Trophoblast cell (in vitro differentiated cells and primary cell): ENCODE measurements around the gene RAP1GDS1.
A peak's percentile ranks its signal among the peaks of the same experiment; 100 is the strongest.
"Not testable (repeated sequence)": the region's sequence is repeated elsewhere in the genome, so short reads cannot be mapped to it uniquely, and the experiment has no call there.

Experiments
- DNase-seq, 2 donors: peaks; one replicate each; pipeline ENCODE4 v3.0.0-alpha.2; 2016
- H2AFZ ChIP-seq: 2 replicates; pipeline ENCODE4 v1.6.1; 2013; ENCODE audit warnings: low read length, moderate library complexity, mild to moderate bottlenecking; ENCODE audit not compliant: insufficient read depth, poor library complexity
- H2AK5ac ChIP-seq: 2 replicates; pipeline ENCODE4 v1.6.1; 2013; ENCODE audit warnings: mild to moderate bottlenecking, low read length
- H2BK120ac ChIP-seq: 2 replicates; pipeline ENCODE4 v1.6.1; 2013; ENCODE audit warnings: low read length, mild to moderate bottlenecking, moderate library complexity; ENCODE audit not compliant: insufficient read depth, poor library complexity
- H2BK12ac ChIP-seq: 2 replicates; pipeline ENCODE4 v1.6.1; 2013; ENCODE audit warnings: mild to moderate bottlenecking, low read length, moderate library complexity
- H2BK5ac ChIP-seq: 2 replicates; pipeline ENCODE4 v1.6.1; 2013; ENCODE audit warnings: low read length, low read depth, moderate library complexity, mild to moderate bottlenecking; ENCODE audit not compliant: poor library complexity
- H3K14ac ChIP-seq: 2 replicates; pipeline ENCODE4 v1.6.1; 2013; ENCODE audit warnings: mild to moderate bottlenecking, low read length
- H3K18ac ChIP-seq: 2 replicates; pipeline ENCODE4 v1.6.1; 2013; ENCODE audit warnings: mild to moderate bottlenecking, low read length
- H3K23ac ChIP-seq: 2 replicates; pipeline ENCODE4 v1.6.1; 2013; ENCODE audit warnings: low read length
- H3K27ac ChIP-seq: 2 replicates; pipeline ENCODE4 v1.5.1; 2013; ENCODE audit warnings: low read depth, mild to moderate bottlenecking, inconsistent platforms, low read length, moderate library complexity
- H3K27me3 ChIP-seq: 2 replicates; pipeline ENCODE4 v1.6.1; 2013; ENCODE audit warnings: inconsistent platforms, mild to moderate bottlenecking, low read length, moderate library complexity; ENCODE audit not compliant: insufficient read depth
- H3K36me3 ChIP-seq, 2 experiments: 1 replicate in 1 of 2; 2 replicates in 1 of 2; pipeline ENCODE4 v1.6.1; 2013; ENCODE audit warnings: low read length in 2 of 2, mild to moderate bottlenecking in 2 of 2, moderate library complexity in 1 of 2; ENCODE audit not compliant: insufficient read depth in 2 of 2, control insufficient read depth in 1 of 2
- H3K4ac ChIP-seq: 2 replicates; pipeline ENCODE4 v1.6.1; 2013; ENCODE audit warnings: low read depth, mild to moderate bottlenecking, low read length, moderate library complexity
- H3K4me1 ChIP-seq, 2 experiments: 1 replicate in 1 of 2; 2 replicates in 1 of 2; pipeline ENCODE4 v1.6.1; 2013; ENCODE audit warnings: low read length in 2 of 2, mild to moderate bottlenecking in 2 of 2, moderate library complexity in 1 of 2; ENCODE audit not compliant: insufficient read depth in 2 of 2, control insufficient read depth in 1 of 2
- H3K4me2 ChIP-seq: 2 replicates; pipeline ENCODE4 v1.6.1; 2013; ENCODE audit warnings: inconsistent platforms, mild to moderate bottlenecking, low read length, moderate library complexity
- H3K4me3 ChIP-seq: 2 replicates; pipeline ENCODE4 v1.5.1; 2013; ENCODE audit warnings: mild to moderate bottlenecking, low read depth, low read length, inconsistent platforms
- H3K79me1 ChIP-seq: one replicate; pipeline ENCODE4 v1.6.1; 2013; ENCODE audit warnings: low read length
- H3K79me2 ChIP-seq: 2 replicates; pipeline ENCODE4 v1.6.1; 2013; ENCODE audit warnings: low read length, mild to moderate bottlenecking; ENCODE audit not compliant: control insufficient read depth, insufficient read depth, poor library complexity
- H3K9ac ChIP-seq: 2 replicates; pipeline ENCODE4 v1.6.1; 2013; ENCODE audit warnings: mild to moderate bottlenecking, low read length
- H3K9me3 ChIP-seq: 2 replicates; pipeline ENCODE4 v1.6.1; 2013; ENCODE audit warnings: low read depth, mild to moderate bottlenecking, control low read depth, inconsistent platforms, low read length; ENCODE audit not compliant: insufficient read depth
- H4K12ac ChIP-seq: 2 replicates; pipeline ENCODE4 v1.6.1; 2013; ENCODE audit warnings: low read depth, mild to moderate bottlenecking, low read length, moderate library complexity
- H4K8ac ChIP-seq: 2 replicates; pipeline ENCODE4 v1.6.1; 2013; ENCODE audit warnings: low read depth, mild to moderate bottlenecking, low read length, moderate library complexity
- H4K91ac ChIP-seq: one replicate; pipeline ENCODE4 v1.6.1; 2013; ENCODE audit warnings: low read depth, mild to moderate bottlenecking, low read length, moderate library complexity
- WGBS: extraction: QIAGEN DNeasy Blood & Tissue Kit; methylation state at CpG from one replicate; pipeline ENCODE4 v1.1.7; 2013; ENCODE audit warnings: missing lambda C conversion rate; ENCODE audit not compliant: insufficient read length, insufficient coverage; ENCODE audit errors: extremely low coverage; 5-methylcytosine and 5-hydroxymethylcytosine counted together

The RAP1GDS1 gene

GRCh38 chr4:98416844-98417243 is 155.7 kb downstream of the RAP1GDS1 start:
- no peak overlapping the region for H3K9ac ChIP-seq
- no peaks in the 10 kb centered on the region for H3K27me3 ChIP-seq
- H3K27ac ChIP-seq = no peak overlapping the region
- H4K8ac ChIP-seq = no peak overlapping the region
- no peak overlapping the region for H4K91ac ChIP-seq
- no peak overlapping the region for H3K4me3 ChIP-seq
- no peaks in the 10 kb centered on the region for H3K4me1 ChIP-seq
- H3K23ac ChIP-seq = no peak overlapping the region
- H3K36me3 ChIP-seq = peaks cover 0 to 2% of the 10 kb centered on the region in 2 experiments
- no peaks in the 10 kb centered on the region for H3K79me2 ChIP-seq
- no peaks in the 10 kb centered on the region for H3K79me1 ChIP-seq
- no peak overlapping the region for H3K4me2 ChIP-seq
- no peak overlapping the region for H2AK5ac ChIP-seq
- no peak overlapping the region for H2AFZ ChIP-seq
- H3K9me3 ChIP-seq = no peaks in the 10 kb centered on the region
- no peak overlapping the region for H3K14ac ChIP-seq
- no peak overlapping the region for H3K4ac ChIP-seq
- no peak for DNase-seq
- H2BK12ac ChIP-seq = no peak overlapping the region
- no peak overlapping the region for H2BK5ac ChIP-seq
- H3K18ac ChIP-seq = no peak overlapping the region
- H2BK120ac ChIP-seq = no peak overlapping the region
- H4K12ac ChIP-seq = no peak overlapping the region

- not testable (repeated sequence) for H3K23ac ChIP-seq, H2BK5ac ChIP-seq, H4K12ac ChIP-seq, H3K27me3 ChIP-seq, H2BK120ac ChIP-seq, H3K79me1 ChIP-seq, H2AFZ ChIP-seq, H4K8ac ChIP-seq, H3K4me1 ChIP-seq, H3K4ac ChIP-seq, H2AK5ac ChIP-seq, H3K9ac ChIP-seq, H3K36me3 ChIP-seq, H3K4me2 ChIP-seq, H2BK12ac ChIP-seq, H3K18ac ChIP-seq, H3K4me3 ChIP-seq, H3K27ac ChIP-seq, H3K14ac ChIP-seq, H3K9me3 ChIP-seq, H4K91ac ChIP-seq, H3K79me2 ChIP-seq
- peak in 1 of 2 donors; percentile 7 for DNase-seq
- no CpG with 5 or more reads among the region's 3 CpGs for WGBS
Measured at GRCh38 chr4:98420151-98420550, 159.0 kb downstream of the RAP1GDS1 start.

DNA sequence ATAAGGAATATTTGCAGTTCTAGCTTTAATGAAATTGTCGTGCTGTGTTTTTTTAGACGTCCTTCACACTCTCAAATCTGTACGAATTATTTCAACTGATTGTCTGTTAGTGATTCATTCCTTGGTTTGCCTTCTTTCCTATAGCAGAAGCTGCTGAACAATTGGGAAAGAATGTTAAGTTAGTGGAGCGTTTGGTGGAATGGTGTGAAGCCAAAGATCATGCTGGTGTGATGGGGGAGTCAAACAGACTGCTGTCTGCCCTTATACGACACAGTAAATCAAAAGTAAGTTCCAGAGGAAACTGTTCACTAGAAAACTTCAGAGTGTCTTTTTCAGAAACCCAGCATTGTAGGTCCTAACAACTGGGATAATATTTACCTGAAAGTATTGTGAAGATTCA is 159.9 kb downstream of the RAP1GDS1 start:
- no peak overlapping the region for H4K12ac ChIP-seq
- H3K36me3 ChIP-seq = no peaks in the 10 kb centered on the region
- no peaks in the 10 kb centered on the region for H3K27me3 ChIP-seq
- H3K4ac ChIP-seq = no peak overlapping the region
- no peak overlapping the region for H3K23ac ChIP-seq
- no peak overlapping the region for H2AFZ ChIP-seq
- no peak overlapping the region for H3K4me3 ChIP-seq
- H3K4me2 ChIP-seq = no peak overlapping the region
- WGBS = no CpG with 5 or more reads among the region's 5 CpGs
- no peak overlapping the region for H3K9ac ChIP-seq
- no peak overlapping the region for H2BK120ac ChIP-seq
- peak; percentile 61 to 78 for DNase-seq
- no peak overlapping the region for H2BK12ac ChIP-seq
- no peaks in the 10 kb centered on the region for H3K79me2 ChIP-seq
- no peaks in the 10 kb centered on the region for H3K79me1 ChIP-seq
- no peaks in the 10 kb centered on the region for H3K4me1 ChIP-seq
- H3K18ac ChIP-seq = no peak overlapping the region
- no peak overlapping the region for H3K14ac ChIP-seq
- H3K9me3 ChIP-seq = no peaks in the 10 kb centered on the region
- H4K8ac ChIP-seq = no peak overlapping the region
- no peak overlapping the region for H4K91ac ChIP-seq
- no peak overlapping the region for H3K27ac ChIP-seq
- no peak overlapping the region for H2AK5ac ChIP-seq
- no peak overlapping the region for H2BK5ac ChIP-seq

GRCh38 chr4:98423009-98423408 is 161.8 kb downstream of the RAP1GDS1 start:
- Histone ChIP-seq H3K79me2 (no peaks in the 10 kb centered on the region), H2AK5ac (no peak overlapping the region), H2BK120ac (no peak overlapping the region), H2BK5ac (no peak overlapping the region), H2AFZ (no peak overlapping the region), H3K4me3 (no peak overlapping the region), H3K23ac (no peak overlapping the region), H3K4ac (no peak overlapping the region), H3K36me3 (no peaks in the 10 kb centered on the region), H3K18ac (no peak overlapping the region), H3K14ac (no peak overlapping the region), H4K91ac (no peak overlapping the region), H3K27ac (no peak overlapping the region), H3K27me3 (no peaks in the 10 kb centered on the region), H3K9ac (no peak overlapping the region), H4K8ac (no peak overlapping the region), H3K9me3 (no peaks in the 10 kb centered on the region), H3K79me1 (no peaks in the 10 kb centered on the region), H3K4me1 (no peaks in the 10 kb centered on the region), H4K12ac (no peak overlapping the region), H2BK12ac (no peak overlapping the region), H3K4me2 (no peak overlapping the region)
- no CpG with 5 or more reads among the region's 4 CpGs for WGBS
- DNase-seq = no peak
